Mammary epithelial cell (primary cell): ENCODE results near the gene LHFPL3.

Experiments used
- EZH2 ChIP-seq: IDR thresholded peaks from 2 replicates; pipeline ENCODE4 v1.6.1; 2012; ENCODE audit warnings: low read length, inconsistent platforms, borderline replicate concordance
- TF ChIP-seq, protein P1 (sequence below), 2 donors: IDR thresholded peaks in 1 of 2; conservative IDR thresholded peaks in 1 of 2; 2 replicates each; pipeline ENCODE4 v1.5.1; 2011 to 2012; ENCODE audit warnings: inconsistent platforms in 2 of 2, low read length in 2 of 2, mild to moderate bottlenecking in 2 of 2, control low read depth in 1 of 2, low read depth in 1 of 2; ENCODE audit not compliant: insufficient read depth in 1 of 2; ENCODE audit errors: extremely low read depth in 1 of 2

DNA sequence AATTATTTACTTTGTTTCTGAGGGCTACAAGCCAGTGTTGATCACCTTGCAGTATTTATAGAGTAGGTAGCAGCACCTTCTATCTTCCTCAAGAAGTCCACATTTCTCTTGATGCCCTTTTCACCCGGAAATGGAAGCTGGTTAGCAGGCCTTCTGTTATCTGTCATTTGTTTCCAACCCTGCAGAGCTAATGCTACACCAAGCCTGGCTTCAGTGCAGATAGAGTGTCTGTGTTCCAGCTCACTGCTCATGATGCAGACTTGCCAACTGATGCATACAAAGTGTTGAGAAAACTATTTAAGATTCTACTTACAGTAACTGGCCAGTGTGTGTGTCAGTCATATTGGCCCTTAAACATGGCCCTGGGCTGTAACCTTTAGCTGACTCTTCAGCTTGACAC lies 301.0 kb downstream of the LHFPL3 start:
- TF ChIP-seq, protein P1, sequence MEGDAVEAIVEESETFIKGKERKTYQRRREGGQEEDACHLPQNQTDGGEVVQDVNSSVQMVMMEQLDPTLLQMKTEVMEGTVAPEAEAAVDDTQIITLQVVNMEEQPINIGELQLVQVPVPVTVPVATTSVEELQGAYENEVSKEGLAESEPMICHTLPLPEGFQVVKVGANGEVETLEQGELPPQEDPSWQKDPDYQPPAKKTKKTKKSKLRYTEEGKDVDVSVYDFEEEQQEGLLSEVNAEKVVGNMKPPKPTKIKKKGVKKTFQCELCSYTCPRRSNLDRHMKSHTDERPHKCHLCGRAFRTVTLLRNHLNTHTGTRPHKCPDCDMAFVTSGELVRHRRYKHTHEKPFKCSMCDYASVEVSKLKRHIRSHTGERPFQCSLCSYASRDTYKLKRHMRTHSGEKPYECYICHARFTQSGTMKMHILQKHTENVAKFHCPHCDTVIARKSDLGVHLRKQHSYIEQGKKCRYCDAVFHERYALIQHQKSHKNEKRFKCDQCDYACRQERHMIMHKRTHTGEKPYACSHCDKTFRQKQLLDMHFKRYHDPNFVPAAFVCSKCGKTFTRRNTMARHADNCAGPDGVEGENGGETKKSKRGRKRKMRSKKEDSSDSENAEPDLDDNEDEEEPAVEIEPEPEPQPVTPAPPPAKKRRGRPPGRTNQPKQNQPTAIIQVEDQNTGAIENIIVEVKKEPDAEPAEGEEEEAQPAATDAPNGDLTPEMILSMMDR (conservative IDR thresholded peaks at IDR 0.05 in 1 of 2, IDR thresholded peaks at IDR 0.05 in 1 of 2; ENCODE audit: extremely low read depth in 1 of 2, insufficient read depth in 1 of 2, low read depth in 1 of 2, low read length in 2 of 2): no peak
- no peak for TF ChIP-seq EZH2
